Stimulated activated CD4-positive, alpha-beta T cell treated with anti-CD3 and anti-CD28 coated beads, TNF-alpha, amount 100 ng/mL, for 48 hours (primary cell): ENCODE measurements around the gene TP53BP1.

Source experiments
- DNase-seq, 3 donors: peaks; one replicate each; pipeline ENCODE4 v3.0.0-alpha.2; 2020; ENCODE audit warnings: low read depth in 3 of 3

The TP53BP1 gene

GRCh38 chr15:43487271-43487895 lies 5.6 kb downstream of the TP53BP1 start:
- DNase-seq = no peak

DNA sequence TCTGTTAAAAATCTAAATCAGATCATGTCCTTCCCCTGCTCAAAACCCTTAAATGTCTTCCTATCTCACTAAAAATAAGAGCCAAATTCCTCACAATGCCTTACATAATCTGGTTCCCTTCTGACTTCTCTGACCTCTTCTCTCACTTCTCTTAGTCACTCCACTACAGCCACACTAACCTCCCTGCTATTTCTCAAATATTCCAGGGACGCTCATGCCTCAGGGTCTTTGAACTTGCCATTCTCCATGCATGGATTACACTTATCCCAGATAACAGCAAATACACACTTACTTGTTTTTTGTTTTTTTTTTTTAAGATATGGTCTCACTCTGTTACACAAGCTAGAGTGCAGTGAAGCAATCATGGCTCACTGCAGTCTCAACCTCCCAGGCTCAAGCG lies 8.5 kb downstream of the TP53BP1 start:
- DNase-seq = no peak

GRCh38 chr15:43483297-43484128 lies 9.4 kb downstream of the TP53BP1 start:
- no peak for DNase-seq

DNA sequence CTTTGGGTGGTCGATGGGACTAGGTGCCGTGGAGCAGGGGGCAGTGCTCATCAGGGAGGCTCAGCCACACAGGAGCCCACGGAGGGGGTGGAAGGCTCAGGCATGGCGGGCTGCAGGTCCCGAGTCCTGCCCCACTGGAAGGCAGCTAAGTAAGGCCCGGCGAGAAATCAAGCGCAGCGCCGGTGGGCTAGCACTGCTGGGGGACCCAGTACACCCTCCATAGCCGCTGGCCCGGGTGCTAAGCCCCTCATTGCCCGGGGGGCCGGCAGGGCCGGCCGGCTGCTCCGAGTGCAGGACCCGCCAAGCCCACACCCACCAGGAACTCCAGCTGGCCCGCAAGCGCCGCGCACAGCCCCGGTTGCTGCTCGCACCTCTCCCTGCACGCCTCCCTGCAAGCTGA lies 19.1 kb downstream of the TP53BP1 start:
- no peak for DNase-seq

GRCh38 chr15:43471975-43472374 lies 21.0 kb downstream of the TP53BP1 start:
- no peak for DNase-seq

- DNase-seq = no peak
Measured at GRCh38 chr15:43469867-43470266, 23.1 kb downstream of the TP53BP1 start.

GRCh38 chr15:43465100-43465499 lies 27.9 kb downstream of the TP53BP1 start:
- DNase-seq = no peak

DNA sequence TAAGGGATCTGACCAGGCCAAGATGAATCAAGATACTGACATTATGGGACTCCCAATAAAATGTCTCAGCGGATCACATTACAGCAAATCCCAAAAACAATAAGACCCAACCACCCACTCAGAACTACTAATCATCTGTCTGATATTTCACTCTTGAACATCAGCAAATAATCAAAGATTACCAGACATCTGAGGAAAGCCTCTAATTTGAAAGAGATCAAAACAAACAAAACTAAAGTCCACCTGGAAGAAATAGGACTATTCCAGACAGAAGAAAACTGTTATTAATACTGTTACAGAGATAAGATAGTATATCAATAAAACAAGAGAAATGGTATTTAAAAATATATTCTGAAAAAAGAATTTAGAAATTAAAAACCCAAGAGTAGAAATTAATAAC lies 29.0 kb downstream of the TP53BP1 start:
- no peak for DNase-seq

- no peak for DNase-seq
Measured at GRCh38 chr15:43463507-43463906, 29.4 kb downstream of the TP53BP1 start.

DNA sequence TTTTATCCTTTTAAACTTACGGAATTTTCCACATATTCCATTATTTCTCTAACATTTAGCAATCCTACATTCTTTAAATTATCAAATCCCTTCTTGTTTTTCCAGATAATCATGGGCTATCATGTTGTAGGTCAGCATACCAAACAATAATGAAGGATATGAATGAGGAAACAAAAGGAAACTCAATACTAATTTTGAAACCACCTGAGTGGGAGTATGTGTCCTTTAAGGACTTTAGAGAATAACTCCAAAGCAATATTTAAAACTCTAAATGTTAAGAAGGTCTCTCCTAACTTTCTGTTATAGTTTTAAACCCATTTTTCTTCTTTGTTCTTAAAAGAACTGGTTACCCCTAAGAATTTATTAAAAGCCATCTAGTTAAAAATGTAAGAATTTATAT lies 43.0 kb downstream of the TP53BP1 start:
- DNase-seq = no peak

DNA sequence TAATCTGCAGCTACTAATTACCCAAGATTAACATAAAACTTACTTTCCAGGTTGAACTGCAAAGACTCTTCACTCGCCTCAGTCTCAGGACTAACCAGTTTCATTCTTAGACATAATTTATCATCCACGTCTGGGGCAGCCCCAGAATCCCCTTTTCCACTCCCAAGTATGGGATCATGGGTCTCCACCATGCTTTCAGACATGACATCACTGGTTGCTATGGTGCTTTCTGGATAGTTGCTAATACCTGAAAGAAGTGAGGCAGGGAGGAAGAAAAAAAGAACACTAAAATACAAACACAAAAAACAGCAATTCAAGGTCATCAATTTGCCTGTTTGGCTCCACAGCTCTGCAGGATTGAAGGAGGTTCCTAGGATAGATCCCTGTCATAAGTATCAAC lies 46.6 kb downstream of the TP53BP1 start:
- no peak for DNase-seq

DNA sequence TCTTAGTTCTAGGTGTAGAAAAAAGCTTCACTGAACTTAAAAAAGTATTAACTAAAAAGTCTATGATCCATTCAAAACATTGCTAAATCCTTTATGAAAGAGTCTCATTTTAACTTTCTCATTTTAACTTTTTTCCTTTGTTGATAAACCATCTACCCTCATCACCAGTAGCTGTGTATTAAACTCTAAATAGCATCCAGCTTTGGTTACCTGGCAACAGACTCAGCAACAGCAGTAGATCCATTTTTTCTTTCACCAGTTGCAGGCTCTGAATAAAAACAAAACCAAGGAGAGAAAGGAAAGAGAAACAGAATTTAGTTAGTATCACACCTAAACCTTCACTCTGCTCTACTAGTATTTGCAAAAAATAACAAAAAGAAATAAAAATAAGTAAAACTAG lies 51.6 kb downstream of the TP53BP1 start:
- DNase-seq = no peak

DNA sequence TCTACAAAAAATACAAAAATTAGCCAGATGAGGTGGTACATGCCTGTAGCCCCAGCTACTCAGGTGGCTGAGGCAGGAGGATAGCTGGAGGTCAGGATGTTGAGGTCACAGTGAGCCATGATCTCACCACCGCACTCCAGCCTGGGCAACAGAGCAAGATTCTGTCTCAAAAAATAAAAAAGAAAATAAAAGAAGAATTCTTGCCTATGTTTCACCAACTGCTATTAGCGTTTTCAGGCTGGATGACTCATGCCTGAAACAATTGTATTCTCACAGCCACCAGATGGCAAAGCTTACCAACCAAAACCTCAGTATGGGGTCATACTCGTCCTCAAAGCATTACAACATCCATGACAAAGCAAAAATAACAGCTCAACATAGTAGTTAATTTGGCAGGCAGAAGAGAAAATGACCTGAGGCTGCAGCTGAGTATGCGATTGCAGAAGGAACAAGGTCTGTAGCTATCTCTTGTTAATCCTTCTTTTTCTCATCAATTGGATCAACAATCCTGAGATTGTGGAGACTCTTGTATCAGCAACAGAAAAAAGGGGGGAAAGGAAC lies 52.2 kb downstream of the TP53BP1 start:
- peak in 2 of 3 donors; percentile 3 to 33 for DNase-seq

DNA sequence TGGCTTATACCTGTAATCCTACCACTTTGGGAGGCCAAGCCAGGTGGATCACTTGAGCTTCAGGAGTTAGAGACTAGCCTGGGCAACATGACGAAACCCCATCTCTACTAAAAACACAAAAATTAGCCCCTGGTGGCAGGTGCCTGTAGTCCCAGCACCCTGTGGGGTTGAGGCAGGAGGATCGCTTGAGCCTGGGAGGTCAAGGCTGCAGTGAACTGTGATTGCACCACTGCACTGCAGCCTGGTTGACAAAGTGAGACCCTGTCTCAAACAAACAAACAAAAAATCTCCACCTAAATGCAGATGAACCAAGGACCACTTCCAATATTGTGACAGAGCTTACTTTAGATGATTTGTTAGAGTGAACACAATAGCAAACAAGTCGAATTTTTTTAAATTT lies 53.7 kb downstream of the TP53BP1 start:
- DNase-seq = no peak

DNA sequence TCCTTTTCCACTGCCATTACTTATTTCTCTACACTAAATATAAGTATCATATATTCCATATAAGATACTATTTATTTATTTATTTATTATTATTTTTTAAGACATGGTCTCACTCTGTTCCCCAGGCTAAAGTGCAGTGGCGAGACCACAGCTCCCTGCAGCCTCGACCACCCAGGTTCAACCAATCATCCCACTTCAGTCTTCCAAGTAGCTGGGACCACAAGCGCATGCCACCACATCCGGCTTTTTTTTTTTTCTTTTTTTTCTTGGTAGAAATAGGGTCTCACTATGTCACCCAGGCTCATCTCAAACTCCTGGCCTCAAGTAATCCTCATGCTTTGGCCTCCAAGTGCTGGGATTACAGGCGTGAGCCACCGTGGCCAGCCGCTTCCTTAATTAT lies 56.6 kb downstream of the TP53BP1 start:
- DNase-seq = no peak

- DNase-seq = no peak
Measured at GRCh38 chr15:43434446-43434845, 58.5 kb downstream of the TP53BP1 start.

DNA sequence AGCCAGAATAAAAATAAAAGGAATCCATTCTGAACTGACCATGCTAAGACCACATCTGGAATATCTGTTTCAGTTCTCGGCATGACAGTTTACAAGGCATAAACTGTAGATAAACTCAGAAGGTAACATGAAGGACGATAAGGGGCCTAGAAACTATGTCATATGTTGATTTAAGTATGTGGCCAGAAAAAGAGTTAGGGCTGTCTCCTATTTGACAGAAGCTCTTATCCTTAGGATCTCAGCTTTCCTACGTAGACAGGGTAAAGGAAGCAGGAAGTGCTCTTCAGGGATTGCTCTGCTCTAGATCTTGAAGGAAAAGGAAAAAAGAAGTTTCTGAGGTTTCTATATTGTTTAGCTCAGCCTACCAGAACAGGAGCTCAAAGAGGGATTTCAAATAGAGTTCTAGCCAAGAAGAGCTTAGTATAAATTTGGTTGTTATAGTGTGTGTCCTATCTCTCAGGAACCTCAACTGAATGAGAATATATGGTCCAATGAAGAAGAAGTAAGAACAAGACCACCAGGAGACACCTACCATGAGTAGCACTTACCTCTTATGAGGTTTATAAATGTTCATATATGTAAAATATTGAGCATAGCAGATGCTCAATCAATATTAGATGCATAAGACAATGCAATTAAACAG lies 59.2 kb downstream of the TP53BP1 start:
- DNase-seq = no peak

GRCh38 chr15:43433165-43433564 lies 59.8 kb downstream of the TP53BP1 start:
- DNase-seq = no peak

- DNase-seq = no peak
Measured at GRCh38 chr15:43429687-43430086, 63.3 kb downstream of the TP53BP1 start.

- DNase-seq = no peak
Measured at GRCh38 chr15:43423793-43424192, 69.2 kb downstream of the TP53BP1 start.

DNA sequence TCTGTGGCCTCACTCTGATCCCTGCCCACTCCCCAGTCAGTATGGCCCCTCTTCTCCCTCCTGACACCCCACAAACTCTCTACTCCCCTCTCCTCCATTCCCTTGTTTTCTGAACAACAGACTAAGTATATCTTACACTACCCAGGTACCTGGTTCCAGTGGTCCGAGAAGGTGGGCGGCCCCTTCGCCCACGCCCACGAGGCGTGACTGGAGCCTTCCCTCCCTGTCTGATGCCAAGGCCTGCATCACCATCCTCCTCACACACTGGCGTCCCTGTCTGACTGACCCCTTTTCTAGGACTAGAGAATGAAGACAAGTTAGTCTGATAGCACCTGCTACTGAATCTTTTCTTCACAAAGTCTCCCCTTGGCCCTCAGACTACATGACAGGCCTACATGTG lies 72.1 kb downstream of the TP53BP1 start:
- DNase-seq = no peak

- no peak for DNase-seq
Measured at GRCh38 chr15:43420435-43420834, 72.5 kb downstream of the TP53BP1 start.

- DNase-seq = no peak
Measured at GRCh38 chr15:43414196-43414595, 78.8 kb downstream of the TP53BP1 start.
